HEK293 (cell line): ENCODE results near the gene LIPE.
A peak's percentile ranks its signal among the peaks of the same experiment; 100 is the strongest.

Experiments
- CTCF ChIA-PET: fragments of 350-600 bp; formaldehyde crosslinking; extraction: SDS; loops from one replicate; lab custom pipeline; 2021; ENCODE audit warnings: antibody characterized with exemption; lab: Yijun Ruan, JAX
- POLR2A ChIA-PET: fragments of 300-600 bp; formaldehyde crosslinking; extraction: SDS; loops from one replicate; lab custom pipeline; 2020; ENCODE audit warnings: antibody characterized with exemption, inconsistent platforms; lab: Yijun Ruan, JAX
- H3K27ac ChIP-seq: fragments of 200-500 bp; sonication (Bioruptor generic); 2 replicates; pipeline ENCODE4 v1.5.1; 2014; ENCODE audit warnings: low read depth, low read length, control low read depth, inconsistent platforms; ENCODE audit errors: extremely low read depth
- H3K36me3 ChIP-seq, 2 experiments: fragments of 200-500 bp in 1 of 2; sonication (Bioruptor generic) in 1 of 2; 1 replicate in 1 of 2; 2 replicates in 1 of 2; pipeline ENCODE4 v1.5.1; 2014 to 2017; ENCODE audit warnings: inconsistent platforms in 2 of 2, low read length in 2 of 2; ENCODE audit not compliant: control insufficient read depth in 2 of 2, insufficient read depth in 1 of 2
- H3K4me1 ChIP-seq: fragments of 200-500 bp; sonication (Bioruptor generic); 2 replicates; pipeline ENCODE4 v1.5.1; 2014; ENCODE audit warnings: mild to moderate bottlenecking, low read length, inconsistent platforms; ENCODE audit not compliant: control insufficient read depth, insufficient read depth
- H3K4me3 ChIP-seq: 2 replicates; pipeline ENCODE4 v1.5.1; 2011; ENCODE audit warnings: low read depth, mild to moderate bottlenecking, control low read depth, low read length, moderate library complexity
- H3K9me3 ChIP-seq: fragments of 200-500 bp; sonication (Bioruptor generic); 2 replicates; pipeline ENCODE4 v1.5.1; 2014; ENCODE audit warnings: low read depth, low read length, inconsistent platforms; ENCODE audit not compliant: control insufficient read depth, insufficient read depth
- CTCF ChIP-seq: fragments of 450-650 bp; formaldehyde crosslinking; IDR thresholded peaks from 2 replicates; pipeline ENCODE4 v1.5.1; 2016; ENCODE audit warnings: missing biosample characterization, missing genetic modification characterization
- GLIS2 ChIP-seq: fragments of 450-650 bp; formaldehyde crosslinking; IDR thresholded peaks from 2 replicates; pipeline ENCODE4 v1.5.1; 2016; ENCODE audit warnings: missing biosample characterization, missing genetic modification characterization
- HOXC10 ChIP-seq: sonication (generic); formaldehyde crosslinking; IDR thresholded peaks from 2 replicates; pipeline ENCODE4 v1.8.1; 2023; ENCODE audit warnings: mild to moderate bottlenecking, missing genetic modification reagents
- KLF10 ChIP-seq: fragments of 450-650 bp; IDR thresholded peaks from 2 replicates; pipeline ENCODE4 v1.5.1; 2018; ENCODE audit warnings: missing biosample characterization, mild to moderate bottlenecking, missing genetic modification characterization
- KLF8 ChIP-seq: fragments of 450-650 bp; formaldehyde crosslinking; IDR thresholded peaks from 2 replicates; pipeline ENCODE4 v1.5.1; 2016; ENCODE audit warnings: missing biosample characterization, missing genetic modification characterization
- PATZ1 ChIP-seq: fragments of 450-650 bp; formaldehyde crosslinking; IDR thresholded peaks from 2 replicates; pipeline ENCODE4 v1.5.1; 2016; ENCODE audit warnings: missing biosample characterization, missing genetic modification characterization
- PBX3 ChIP-seq: sonication (generic); formaldehyde crosslinking; IDR thresholded peaks from 2 replicates; pipeline ENCODE4 v1.8.1; 2022; ENCODE audit warnings: mild to moderate bottlenecking, moderate library complexity, missing genetic modification reagents
- SP7 ChIP-seq: fragments of 450-650 bp; formaldehyde crosslinking; IDR thresholded peaks from 2 replicates; pipeline ENCODE4 v1.5.1; 2016; ENCODE audit warnings: missing biosample characterization, missing genetic modification characterization
- TRIM28 ChIP-seq: IDR thresholded peaks from 2 replicates; pipeline ENCODE4 v1.6.1; 2011; ENCODE audit warnings: low read length, control low read depth, borderline replicate concordance
- ZBTB1 ChIP-seq: fragments of 450-650 bp; formaldehyde crosslinking; IDR thresholded peaks from 2 replicates; pipeline ENCODE4 v1.5.1; 2016; ENCODE audit warnings: missing biosample characterization, missing genetic modification characterization
- ZBTB48 ChIP-seq: fragments of 450-650 bp; formaldehyde crosslinking; IDR thresholded peaks from 2 replicates; pipeline ENCODE4 v1.5.1; 2016; ENCODE audit warnings: missing biosample characterization, missing genetic modification characterization
- ZBTB49 ChIP-seq: fragments of 450-650 bp; formaldehyde crosslinking; IDR thresholded peaks from 2 replicates; pipeline ENCODE4 v1.5.1; 2016; ENCODE audit warnings: missing biosample characterization, missing genetic modification characterization, low read depth
- ZFP3 ChIP-seq: fragments of 450-650 bp; formaldehyde crosslinking; IDR thresholded peaks from 2 replicates; pipeline ENCODE4 v1.5.1; 2016; ENCODE audit warnings: low read depth, missing biosample characterization, missing genetic modification characterization
- ZIC2 ChIP-seq: fragments of 450-650 bp; formaldehyde crosslinking; IDR thresholded peaks from 2 replicates; pipeline ENCODE4 v1.5.1; 2016; ENCODE audit warnings: missing biosample characterization, missing genetic modification characterization
- ZNF132 ChIP-seq: fragments of 450-650 bp; formaldehyde crosslinking; IDR thresholded peaks from 2 replicates; pipeline ENCODE4 v1.5.1; 2017; ENCODE audit warnings: missing biosample characterization, missing genetic modification characterization, borderline replicate concordance
- ZNF146 ChIP-seq: fragments of 450-650 bp; formaldehyde crosslinking; IDR thresholded peaks from 2 replicates; pipeline ENCODE4 v1.5.1; 2016; ENCODE audit warnings: missing biosample characterization, missing genetic modification characterization
- ZNF24 ChIP-seq: fragments of 450-650 bp; formaldehyde crosslinking; IDR thresholded peaks from 2 replicates; pipeline ENCODE4 v1.5.1; 2016; ENCODE audit warnings: missing biosample characterization, missing genetic modification characterization
- ZNF362 ChIP-seq: fragments of 450-650 bp; formaldehyde crosslinking; IDR thresholded peaks from 2 replicates; pipeline ENCODE4 v1.5.1; 2016; ENCODE audit warnings: missing biosample characterization, missing genetic modification characterization
- ZNF37A ChIP-seq: fragments of 450-650 bp; IDR thresholded peaks from 2 replicates; pipeline ENCODE4 v1.5.1; 2018; ENCODE audit warnings: missing biosample characterization, missing genetic modification characterization
- ZNF394 ChIP-seq: fragments of 450-650 bp; formaldehyde crosslinking; IDR thresholded peaks from 2 replicates; pipeline ENCODE4 v1.5.1; 2016; ENCODE audit warnings: missing biosample characterization, missing genetic modification characterization, mild to moderate bottlenecking, moderate library complexity, borderline replicate concordance
- ZNF560 ChIP-seq: fragments of 450-650 bp; formaldehyde crosslinking; IDR thresholded peaks from 2 replicates; pipeline ENCODE4 v1.5.1; 2017; ENCODE audit warnings: missing biosample characterization, missing genetic modification characterization, borderline replicate concordance
- ZNF610 ChIP-seq: fragments of 450-650 bp; formaldehyde crosslinking; IDR thresholded peaks from 2 replicates; pipeline ENCODE4 v1.5.1; 2016; ENCODE audit warnings: missing biosample characterization, missing genetic modification characterization, borderline replicate concordance
- ZNF623 ChIP-seq: fragments of 450-650 bp; formaldehyde crosslinking; IDR thresholded peaks from 2 replicates; pipeline ENCODE4 v1.5.1; 2016; ENCODE audit warnings: missing biosample characterization, missing genetic modification characterization
- ZNF660 ChIP-seq: fragments of 450-650 bp; IDR thresholded peaks from 2 replicates; pipeline ENCODE4 v1.5.1; 2018; ENCODE audit warnings: missing biosample characterization, mild to moderate bottlenecking, missing genetic modification characterization
- ZNF768 ChIP-seq: fragments of 450-650 bp; formaldehyde crosslinking; IDR thresholded peaks from 2 replicates; pipeline ENCODE4 v1.5.1; 2018; ENCODE audit warnings: missing biosample characterization, mild to moderate bottlenecking, missing genetic modification characterization
- ZNF837 ChIP-seq: fragments of 450-650 bp; formaldehyde crosslinking; IDR thresholded peaks from 2 replicates; pipeline ENCODE4 v1.5.1; 2016; ENCODE audit warnings: missing biosample characterization, missing genetic modification characterization
- ZXDB ChIP-seq: fragments of 450-650 bp; formaldehyde crosslinking; IDR thresholded peaks from 2 replicates; pipeline ENCODE4 v1.5.1; 2016; ENCODE audit warnings: missing biosample characterization, missing genetic modification characterization

LIPE gene

GRCh38 chr19:42421101-42421500 is 6.1 kb downstream of the LIPE start (continued):
- no peak for TF ChIP-seq ZFP3 (tag by site-specific recombination)
- TF ChIP-seq ZBTB49 (tag by site-specific recombination) = no peak
- TF ChIP-seq ZNF560 (tag by site-specific recombination) = no peak
- no peak for TF ChIP-seq ZNF610 (tag by site-specific recombination)
- TF ChIP-seq HOXC10 (CRISPR knock-in tag) = no peak
- TF ChIP-seq ZNF132 = no peak
- no peak for TF ChIP-seq CTCF (tag by site-specific recombination)
- TF ChIP-seq PBX3 (CRISPR knock-in tag) = no peak

- no peak overlapping the region for H3K27ac ChIP-seq
- POLR2A ChIA-PET = interaction anchor here (1.1 to 1.9 kb wide), 3 partner anchors 10 to 23 kb away, joined by 4 to 6 read pairs (median 6); no protein-coding TSS in a partner anchor
- peaks cover 3% of the 10 kb centered on the region; the same call in 1 of the 2 replicates for H3K4me1 ChIP-seq
- TF ChIP-seq ZNF623 (tag by site-specific recombination) (0 out of 2 replicates have a peak, but pooled peaks have one; percentile 6), KLF10 (tag by site-specific recombination) (peak; percentile 52; the same call in 1 of the 2 replicates), ZBTB1 (tag by site-specific recombination) (no peak), ZNF146 (tag by site-specific recombination) (no peak), TRIM28 (no peak), ZIC2 (tag by site-specific recombination) (peak; percentile 42), SP7 (tag by site-specific recombination) (peak; percentile 66; the same call in 1 of the 2 replicates), KLF8 (0 out of 2 replicates have a peak, but pooled peaks have one; percentile 20), ZBTB48 (tag by site-specific recombination) (0 out of 2 replicates have a peak, but pooled peaks have one; percentile 16), ZXDB (0 out of 2 replicates have a peak, but pooled peaks have one; percentile 18), ZNF768 (tag by site-specific recombination) (peak; percentile 84; the same call in 1 of the 2 replicates), GLIS2 (tag by site-specific recombination) (peak; percentile 25; the same call in 1 of the 2 replicates), ZNF837 (tag by site-specific recombination) (no peak), ZNF37A (tag by site-specific recombination) (no peak), PATZ1 (0 out of 2 replicates have a peak, but pooled peaks have one; percentile 39), ZNF362 (0 out of 2 replicates have a peak, but pooled peaks have one; percentile 31), ZNF394 (tag by site-specific recombination) (no peak), ZNF24 (peak; percentile 34; the same call in 1 of the 2 replicates), ZNF660 (tag by site-specific recombination) (peak; percentile 67; the same call in 1 of the 2 replicates)
Measured at GRCh38 chr19:42420055-42420544, 7.1 kb downstream of the LIPE start.

More at GRCh38 chr19:42420055-42420544, 7.1 kb downstream of the LIPE start:
- no peaks in the 10 kb centered on the region for H3K9me3 ChIP-seq
- H3K36me3 ChIP-seq = no peaks in the 10 kb centered on the region; a peak in 1 of 3 replicates
- no peak overlapping the region for H3K4me3 ChIP-seq
- CTCF ChIA-PET = interaction anchor here (0.6 to 11.4 kb wide), 12 partner anchors 8 to 307 kb away, joined by 3 to 98 read pairs (median 5); partner anchors contain the start of gene CXCL17
